Transverse colon (tissue), 4 donors: ENCODE data around the gene LIX1. TPM values are rescaled to one million over a fixed set of nuclear protein-coding genes. Genes with fewer than 3 reads are reported as not detected.

ENCODE experiments used
- DNase-seq: peaks from one replicate; pipeline ENCODE4 v3.0.0-alpha.2; 2019
- H3K27ac ChIP-seq, 4 donors: fragments of 200-600 bp; sonication (generic); 2 replicates each; pipeline ENCODE4 v1.5.1; 2016 to 2018; ENCODE audit warnings: inconsistent platforms in 4 of 4
- H3K27me3 ChIP-seq: fragments of 200-600 bp; sonication (generic); 2 replicates; pipeline ENCODE4 v1.5.1; 2017; ENCODE audit warnings: inconsistent platforms
- H3K36me3 ChIP-seq, 4 donors: fragments of 200-600 bp; sonication (generic); 2 replicates each; pipeline ENCODE4 v1.5.1; 2017 to 2019; ENCODE audit warnings: inconsistent platforms in 4 of 4
- H3K4me1 ChIP-seq, 4 donors: fragments of 200-600 bp; sonication (generic); 2 replicates each; pipeline ENCODE4 v1.5.1; 2017 to 2020; ENCODE audit warnings: inconsistent platforms in 4 of 4
- H3K4me3 ChIP-seq, 4 donors: fragments of 200-600 bp; sonication (generic); 1 replicate in 1 of 4; 2 replicates in 3 of 4; pipeline versions ENCODE4 v1.5.1 to v1.6.1; 2017 to 2019; ENCODE audit warnings: inconsistent platforms in 4 of 4
- H3K9me3 ChIP-seq, 2 donors: fragments of 200-600 bp; sonication (generic); 2 replicates each; pipeline ENCODE4 v1.5.1; 2017 to 2019; ENCODE audit warnings: inconsistent platforms in 2 of 2
- CTCF ChIP-seq, 5 experiments: fragments of 200-600 bp in 3 of 5; fragments of 450-650 bp in 2 of 5; sonication (generic) in 3 of 5; IDR thresholded peaks; 1 replicate in 2 of 5; 2 replicates in 3 of 5; pipeline ENCODE4 v1.5.1; 2016 to 2017; ENCODE audit warnings: antibody characterized with exemption in 5 of 5, inconsistent platforms in 3 of 5, mild to moderate bottlenecking in 2 of 5, moderate library complexity in 1 of 5
- EP300 ChIP-seq: sonication (generic); formaldehyde crosslinking; IDR thresholded peaks from one replicate; pipeline ENCODE4 v1.6.1; 2017; ENCODE audit warnings: antibody characterized with exemption, low read depth
- POLR2A ChIP-seq: fragments of 450-650 bp; IDR thresholded peaks from one replicate; pipeline ENCODE4 v1.6.1; 2016; ENCODE audit warnings: antibody characterized with exemption, mild to moderate bottlenecking, moderate library complexity
- POLR2AphosphoS5 ChIP-seq, 3 donors: sonication (generic); formaldehyde crosslinking; IDR thresholded peaks; one replicate each; pipeline ENCODE4 v1.6.1; 2016; ENCODE audit warnings: antibody characterized with exemption in 3 of 3
- WGBS, 2 donors: methylation state at CpG; one replicate each; pipeline ENCODE4 v1.1.5; 2018; ENCODE audit warnings: low coverage in 1 of 2; 5-methylcytosine and 5-hydroxymethylcytosine counted together
- in situ Hi-C, 4 donors: fragments of 200-750 bp; cut with MboI; loops; one replicate each; pipeline versions ENCODE4 v1.15.0 to v1.15.1; 2017; ENCODE audit warnings: low sequenced_read_pairs in 3 of 4, low pct_ligation_motif_present in 1 of 4, low pct_unique_long_range_greater_than_20kb in 1 of 4
- intact Hi-C: fragments of 100-400 bp; cut with DNase I; formaldehyde crosslinking; loops from one replicate; pipeline ENCODE4 v1.15.1; 2023; ENCODE audit warnings: low total_unique reads
- total RNA-seq, 4 donors: library from RNA; depleted of rRNA; stranded (reverse); fragments of >200 nt; gene quantifications; one replicate each; pipeline ENCODE4 v1.1.0, GENCODE V29; 2016

Gene LIX1
- total RNA-seq, 4 donors from 2014 or later = 0.16 to 0.41 TPM; not detected in 2

GRCh38 chr5:97171703-97172102, 29.3 kb upstream of the LIX1 start:
- H3K4me3 ChIP-seq = no peak overlapping the region
- intact Hi-C loops = no loop called here
- H3K9me3 ChIP-seq = no peaks in the 10 kb centered on the region
- peaks cover 0 to 72% (median 21%) of the 10 kb centered on the region in 4 donors for H3K36me3 ChIP-seq
- no peak for DNase-seq
- H3K27ac ChIP-seq = no peak overlapping the region
- H3K4me1 ChIP-seq = peaks cover 0 to 9% (median 0%) of the 10 kb centered on the region in 4 donors
- TF ChIP-seq EP300 = no peak
- no peak for TF ChIP-seq POLR2AphosphoS5 (IDR thresholded peaks at IDR 0.05)
- TF ChIP-seq CTCF (IDR thresholded peaks at IDR 0.05) = no peak
- TF ChIP-seq POLR2A = no peak
- H3K27me3 ChIP-seq = no peaks in the 10 kb centered on the region
- 73 to 91% methylated on average over 3 of the region's 3 CpGs for WGBS, 2 donors
- in situ Hi-C loops = loop anchor here in 3 of 4 donors (25.0 kb wide), 3 partner anchors 309 to 559 kb away; no protein-coding TSS in a partner anchor

GRCh38 chr5:97167435-97167834, 25.0 kb upstream of the LIX1 start:
- peaks cover 0 to 47% (median 10%) of the 10 kb centered on the region in 4 donors for H3K36me3 ChIP-seq
- intact Hi-C loops = loop anchor here (10.0 kb wide), 1 partner anchor 553 kb away; no protein-coding TSS in a partner anchor
- 46 to 53% methylated on average over 6 of the region's 6 CpGs for WGBS, 2 donors
- H3K4me1 ChIP-seq = peaks cover 0 to 34% (median 12%) of the 10 kb centered on the region in 4 donors
- no peak for DNase-seq
- peak overlapping the region in 1 of 4 donors; percentile 12 for H3K27ac ChIP-seq
- H3K27me3 ChIP-seq = no peaks in the 10 kb centered on the region
- in situ Hi-C loops = loop anchor here (10.0 to 25.0 kb wide), 5 partner anchors 293 to 555 kb away; partner anchors contain the start of gene ERAP2 (in 2 of the 4)
- H3K9me3 ChIP-seq = no peaks in the 10 kb centered on the region
- TF ChIP-seq POLR2A = no peak
- TF ChIP-seq CTCF (IDR thresholded peaks at IDR 0.05) = no peak
- no peak for TF ChIP-seq EP300
- TF ChIP-seq POLR2AphosphoS5 (IDR thresholded peaks at IDR 0.05) = no peak
- no peak overlapping the region for H3K4me3 ChIP-seq

GRCh38 chr5:97165726-97166125, 23.3 kb upstream of the LIX1 start:
- Histone ChIP-seq H3K36me3 (peaks cover 0 to 35% (median 7%) of the 10 kb centered on the region in 4 donors), H3K4me3 (no peak overlapping the region), H3K27me3 (no peaks in the 10 kb centered on the region), H3K27ac (peak overlapping the region; percentile 66 to 81 (median 70)), H3K9me3 (no peaks in the 10 kb centered on the region), H3K4me1 (peaks cover 0 to 34% (median 12%) of the 10 kb centered on the region in 4 donors)
- peak; percentile 63 for DNase-seq
- TF ChIP-seq CTCF (IDR thresholded peaks at IDR 0.05) (no peak), POLR2A (no peak), EP300 (no peak), POLR2AphosphoS5 (IDR thresholded peaks at IDR 0.05) (no peak)
- intact Hi-C loops (loop anchor here (10.0 kb wide), 1 partner anchor 551 kb away; no protein-coding TSS in a partner anchor), in situ Hi-C loops (loop anchor here (10.0 to 25.0 kb wide), 5 partner anchors 291 to 553 kb away; partner anchors contain the start of gene ERAP2 (in 2 of the 4))
- 38 to 40% methylated on average over 1 of the region's 1 CpG for WGBS, 2 donors

GRCh38 chr5:97164846-97165245, 22.4 kb upstream of the LIX1 start:
- no peak for DNase-seq
- Histone ChIP-seq H3K36me3 (peaks cover 0 to 38% (median 4%) of the 10 kb centered on the region in 4 donors), H3K4me1 (peaks cover 0 to 34% (median 12%) of the 10 kb centered on the region in 4 donors), H3K9me3 (no peaks in the 10 kb centered on the region), H3K27me3 (no peaks in the 10 kb centered on the region), H3K27ac (peak overlapping the region; percentile 60 to 73 (median 66)), H3K4me3 (no peak overlapping the region)
- in situ Hi-C loops (loop anchor here (5.0 to 25.0 kb wide), 6 partner anchors 290 to 553 kb away; partner anchors contain the start of gene ERAP2 (in 2 of the 4)), intact Hi-C loops (loop anchor here (5.0 to 10.0 kb wide), 2 partner anchors 298 to 550 kb away; no protein-coding TSS in a partner anchor)
- no peak for TF ChIP-seq POLR2AphosphoS5 (IDR thresholded peaks at IDR 0.05)
- TF ChIP-seq EP300 = no peak
- no peak for TF ChIP-seq POLR2A
- TF ChIP-seq CTCF (IDR thresholded peaks at IDR 0.05) = no peak
